ENCODE results near the gene VWA5A. TPM values are rescaled to one million over a fixed set of nuclear protein-coding genes. Genes with fewer than 3 reads are reported as not detected.
"Not testable (repeated sequence)": the region's sequence is repeated elsewhere in the genome, so short reads cannot be mapped to it uniquely, and the experiment has no call there.

Gene VWA5A
- total RNA-seq, 1 donor from 2014 or later = 6.8 TPM

DNA sequence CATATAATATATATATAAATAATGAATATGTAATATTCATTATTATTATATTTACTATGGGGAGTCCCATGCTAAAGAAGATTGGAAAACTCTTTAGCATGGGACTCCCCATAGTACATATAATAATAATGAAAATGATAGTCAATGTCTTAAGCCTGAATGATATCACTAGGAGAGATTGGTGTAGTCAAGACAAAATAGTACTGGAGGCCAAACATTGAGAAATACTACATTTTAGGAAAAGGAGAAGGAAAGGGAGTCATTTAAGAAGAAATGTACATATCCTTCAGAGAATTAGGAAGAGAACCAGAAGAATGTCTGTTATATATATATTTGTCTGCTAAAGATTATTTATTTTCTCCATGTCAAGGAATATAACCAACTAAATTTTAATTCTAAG lies 5.0 kb upstream of the VWA5A start:
- Mint-ChIP-seq H3K4me1 (peaks cover 9% of the 10 kb centered on the region), H3K36me3 (ENCODE audit: low read depth) (no peaks in the 10 kb centered on the region), H3K27ac (no peak overlapping the region), H3K9me3 (no peaks in the 10 kb centered on the region), H3K27me3 (peaks cover 40% of the 10 kb centered on the region), H3K4me3 (no peak overlapping the region)
- no peak for DNase-seq
- intact Hi-C loops (cut with micrococcal nuclease) = no loop called here

DNA sequence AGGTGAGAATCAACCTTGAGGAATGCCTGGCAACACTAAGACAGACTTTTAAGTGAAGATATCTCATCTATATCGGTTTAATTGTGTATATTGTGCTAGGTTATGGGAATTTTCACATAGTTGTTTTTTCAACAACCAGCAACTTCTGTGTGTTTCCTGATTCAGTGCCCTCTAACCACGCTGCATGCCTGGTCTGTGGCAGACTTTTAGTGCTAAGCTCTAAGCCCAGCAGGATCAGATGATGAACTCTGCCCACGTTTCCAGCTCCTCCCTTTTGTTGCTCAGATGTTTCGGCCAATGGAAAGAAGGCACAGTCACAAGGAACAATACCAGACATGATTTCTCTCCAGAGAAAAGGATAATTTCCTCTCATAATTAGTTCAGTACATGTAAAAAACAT lies 1.4 kb upstream of the VWA5A start:
- DNase-seq = no peak
- intact Hi-C loops (cut with micrococcal nuclease) = no loop called here
- Mint-ChIP-seq H3K4me1 (peaks cover 24% of the 10 kb centered on the region), H3K27me3 (peaks cover 12% of the 10 kb centered on the region), H3K27ac (no peak overlapping the region), H3K36me3 (ENCODE audit: low read depth) (peaks cover 14% of the 10 kb centered on the region), H3K9me3 (no peaks in the 10 kb centered on the region), H3K4me3 (no peak overlapping the region)

DNA sequence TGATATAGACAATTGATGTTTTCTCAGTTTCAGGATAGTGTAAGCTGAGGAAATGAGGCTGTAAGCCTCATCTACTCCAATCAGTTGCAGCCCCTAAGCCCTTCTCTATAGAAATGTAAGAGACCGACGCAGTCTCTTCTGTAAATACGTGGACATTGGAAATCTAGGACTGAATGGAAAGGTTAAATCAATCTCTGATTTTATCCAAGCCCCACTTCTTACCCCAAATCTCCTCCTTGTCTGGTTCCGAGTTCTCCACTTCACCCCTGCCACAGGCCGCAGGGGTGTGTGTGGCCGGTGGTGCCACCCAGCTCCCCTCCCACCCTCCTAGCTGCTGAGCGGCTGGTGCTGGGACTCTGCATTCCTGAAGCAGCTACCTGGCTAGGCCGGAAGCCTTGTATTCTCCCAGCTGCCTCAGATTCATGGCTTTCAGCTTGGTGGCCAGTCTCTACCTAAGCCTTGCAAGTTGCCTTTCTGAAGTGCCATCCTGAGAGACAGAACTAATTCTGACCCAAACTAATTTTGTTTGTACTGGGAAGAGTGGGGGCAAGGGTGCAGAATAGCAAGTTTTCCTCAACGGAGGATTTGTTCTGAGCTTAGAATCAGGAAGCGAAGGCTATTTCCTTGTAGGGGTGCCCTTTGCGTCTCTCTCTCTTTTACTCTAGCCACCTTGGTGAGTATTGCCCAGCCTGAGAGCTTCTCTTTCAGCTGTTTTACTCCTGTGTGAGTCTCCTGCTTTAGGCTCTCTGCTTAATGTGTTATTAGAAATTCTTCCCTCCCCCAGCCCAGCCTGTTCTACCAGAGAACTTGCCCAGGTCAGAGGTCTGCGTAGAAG lies 749 bp downstream of the VWA5A start:
- peak; percentile 69 for DNase-seq
- intact Hi-C loops (cut with micrococcal nuclease) = loop anchor here (1.0 to 5.0 kb wide), 2 partner anchors 45 to 374 kb away; partner anchors contain the start of gene ZNF202
- peak overlapping the region; percentile 86 for H3K4me3 Mint-ChIP-seq
- peak overlapping the region; percentile 86 for H3K27ac Mint-ChIP-seq
- H3K9me3 Mint-ChIP-seq = no peaks in the 10 kb centered on the region
- peaks cover 8% of the 10 kb centered on the region for H3K27me3 Mint-ChIP-seq
- H3K4me1 Mint-ChIP-seq = peaks cover 24% of the 10 kb centered on the region
- H3K36me3 Mint-ChIP-seq (ENCODE audit: low read depth) = peaks cover 20% of the 10 kb centered on the region

DNA sequence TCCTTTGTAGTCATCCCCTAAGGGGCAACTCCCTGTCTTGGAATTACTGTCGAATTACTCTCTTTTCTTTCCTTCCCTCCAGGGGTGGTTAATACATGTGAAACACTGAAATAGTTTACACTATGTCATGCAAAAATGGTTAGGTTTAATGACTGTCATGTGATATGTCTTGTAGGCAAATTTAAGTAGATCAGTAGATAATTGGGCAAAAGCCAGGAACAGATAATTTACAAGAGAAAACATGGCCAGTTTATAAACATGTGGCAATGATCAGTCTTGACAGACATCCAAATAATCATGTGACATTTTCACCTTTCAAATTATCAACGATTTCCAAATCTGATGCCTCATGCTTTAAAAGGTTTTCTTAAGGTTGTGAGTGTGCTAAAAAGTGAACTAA lies 3.9 kb downstream of the VWA5A start:
- H3K4me3 Mint-ChIP-seq = no peak overlapping the region
- H3K36me3 Mint-ChIP-seq (ENCODE audit: low read depth) = peaks cover 34% of the 10 kb centered on the region

DNA sequence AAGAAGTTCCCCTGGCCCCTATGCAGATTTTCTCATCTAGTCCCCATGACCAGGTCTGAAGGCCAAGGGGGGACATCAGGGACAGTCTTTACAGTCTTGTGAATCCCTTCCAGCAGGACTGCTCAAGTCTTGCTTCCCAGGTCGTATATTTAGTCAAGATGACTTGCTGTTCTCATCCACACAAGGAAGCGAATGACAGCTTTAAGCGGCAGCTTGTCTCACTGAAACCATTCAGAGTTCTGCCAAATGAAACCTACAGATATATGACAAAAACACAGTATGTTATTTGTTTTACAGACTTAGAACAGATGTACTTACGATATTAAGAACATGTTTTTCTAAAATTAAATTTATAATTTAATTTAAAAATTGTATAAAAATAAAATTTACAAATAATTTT lies 5.6 kb downstream of the VWA5A start:
- DNase-seq = no peak
- Mint-ChIP-seq H3K27me3 (no peaks in the 10 kb centered on the region), H3K27ac (no peak overlapping the region), H3K4me3 (no peak overlapping the region), H3K4me1 (peaks cover 12% of the 10 kb centered on the region), H3K36me3 (ENCODE audit: low read depth) (peaks cover 42% of the 10 kb centered on the region), H3K9me3 (no peaks in the 10 kb centered on the region)
- intact Hi-C loops (cut with micrococcal nuclease) = no loop called here

More for the DNA sequence above, 3.9 kb downstream of the VWA5A start:
- no peaks in the 10 kb centered on the region for H3K9me3 Mint-ChIP-seq
- H3K27me3 Mint-ChIP-seq = no peaks in the 10 kb centered on the region
- intact Hi-C loops (cut with micrococcal nuclease) = loop anchor here (5.0 kb wide), 1 partner anchor 377 kb away; the partner anchor contains the start of gene ZNF202
- DNase-seq = no peak
- H3K27ac Mint-ChIP-seq = no peak overlapping the region
- H3K4me1 Mint-ChIP-seq = peaks cover 21% of the 10 kb centered on the region

DNA sequence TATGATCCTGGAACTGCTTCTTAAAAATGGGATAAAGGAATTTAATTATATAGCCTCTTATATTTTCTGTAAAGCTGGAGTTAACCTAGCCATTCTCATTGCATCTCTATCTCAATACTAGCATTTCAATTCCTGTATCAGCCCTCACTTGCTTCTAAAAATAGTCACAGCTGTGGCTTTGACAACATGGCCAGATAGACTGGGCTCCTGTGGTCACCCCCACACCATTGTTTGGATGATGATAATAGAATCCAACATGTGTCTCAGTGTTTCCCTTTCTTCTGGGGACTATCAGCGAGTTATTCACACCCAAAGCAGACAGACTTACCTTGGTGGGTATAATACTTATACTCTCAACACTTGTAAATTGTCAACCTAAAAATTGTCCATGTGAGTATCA lies 6.9 kb downstream of the VWA5A start:
- H3K36me3 Mint-ChIP-seq (ENCODE audit: low read depth) = peaks cover 43% of the 10 kb centered on the region
- no peak overlapping the region for H3K27ac Mint-ChIP-seq
- H3K4me1 Mint-ChIP-seq = peaks cover 6% of the 10 kb centered on the region
- intact Hi-C loops (cut with micrococcal nuclease) = no loop called here
- no peak for DNase-seq
- no peaks in the 10 kb centered on the region for H3K27me3 Mint-ChIP-seq
- no peak overlapping the region for H3K4me3 Mint-ChIP-seq
- no peaks in the 10 kb centered on the region for H3K9me3 Mint-ChIP-seq

DNA sequence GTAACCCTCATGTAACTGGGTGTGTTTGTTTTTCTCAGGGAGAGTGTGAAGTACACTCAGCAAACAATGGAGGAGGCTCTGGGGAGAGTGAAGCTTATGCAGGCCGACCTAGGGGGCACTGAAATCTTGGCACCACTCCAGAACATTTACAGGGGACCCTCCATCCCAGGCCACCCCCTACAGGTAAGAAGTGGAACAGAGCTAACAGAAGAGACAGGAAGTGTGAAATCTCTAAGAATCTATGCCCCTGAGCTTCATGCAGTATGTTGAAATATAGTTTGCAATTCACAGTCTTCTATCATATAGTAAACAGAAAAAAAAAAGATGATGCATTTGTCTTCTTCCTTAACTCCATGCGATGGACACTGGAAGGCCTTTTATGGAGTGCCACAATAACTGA lies 8.4 kb downstream of the VWA5A start:
- intact Hi-C loops (cut with micrococcal nuclease) = no loop called here
- Mint-ChIP-seq H3K9me3 (no peaks in the 10 kb centered on the region), H3K27me3 (peaks cover 2% of the 10 kb centered on the region), H3K4me1 (no peaks in the 10 kb centered on the region), H3K27ac (no peak overlapping the region), H3K4me3 (no peak overlapping the region), H3K36me3 (ENCODE audit: low read depth) (peaks cover 32% of the 10 kb centered on the region)
- no peak for DNase-seq

DNA sequence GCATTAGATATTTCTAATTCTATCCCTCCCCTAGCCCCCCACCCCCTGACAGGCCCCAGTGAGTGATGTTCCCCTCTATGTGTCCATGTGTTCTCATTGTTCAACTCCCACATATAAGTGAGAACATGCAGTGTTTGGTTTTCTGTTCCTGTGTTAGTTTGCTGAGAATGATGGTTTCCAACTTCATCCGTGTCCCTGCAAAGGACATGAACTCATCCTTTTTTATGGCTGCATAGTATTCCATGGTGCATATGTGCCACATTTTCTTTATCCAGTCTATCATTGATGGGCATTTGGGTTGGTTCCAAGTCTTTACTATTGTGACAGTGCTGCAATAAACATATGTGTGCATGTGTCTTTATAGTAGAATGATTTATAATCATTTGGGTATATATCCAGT lies 11.9 kb downstream of the VWA5A start:
- H3K4me3 Mint-ChIP-seq; H3K27ac Mint-ChIP-seq; intact Hi-C loops (cut with micrococcal nuclease); H3K9me3 Mint-ChIP-seq; H3K4me1 Mint-ChIP-seq: not testable (repeated sequence)
- Mint-ChIP-seq H3K36me3 (ENCODE audit: low read depth) (peaks cover 23% of the 10 kb centered on the region), H3K27me3 (peaks cover 11% of the 10 kb centered on the region)
- DNase-seq = peak; percentile 3

DNA sequence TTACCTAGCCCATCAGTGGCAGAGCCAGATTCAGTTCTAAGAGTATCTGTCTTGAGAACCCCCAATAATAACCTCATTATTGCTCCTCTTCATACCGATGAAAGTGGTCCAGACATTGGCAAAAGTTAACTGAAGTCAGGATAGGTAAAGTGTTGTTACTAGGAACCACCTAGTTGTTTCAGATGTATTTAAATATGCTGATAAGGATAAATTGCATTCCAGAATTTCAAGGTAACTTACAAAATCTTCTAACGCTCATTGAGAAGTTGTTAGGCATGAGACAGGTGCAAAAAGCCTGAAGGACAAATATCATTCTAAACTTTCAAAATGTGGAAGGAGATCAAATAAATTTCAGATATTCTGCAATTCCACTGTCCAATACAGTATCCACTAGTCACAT lies 27.8 kb downstream of the VWA5A start:
- H3K9me3 Mint-ChIP-seq = peaks cover 13% of the 10 kb centered on the region
- no peak overlapping the region for H3K4me3 Mint-ChIP-seq
- H3K27me3 Mint-ChIP-seq = no peaks in the 10 kb centered on the region
- no peaks in the 10 kb centered on the region for H3K4me1 Mint-ChIP-seq
- H3K27ac Mint-ChIP-seq = no peak overlapping the region
- H3K36me3 Mint-ChIP-seq (ENCODE audit: low read depth) = peaks cover 1% of the 10 kb centered on the region
- peak; percentile 6 for DNase-seq
- intact Hi-C loops (cut with micrococcal nuclease) = no loop called here

DNA sequence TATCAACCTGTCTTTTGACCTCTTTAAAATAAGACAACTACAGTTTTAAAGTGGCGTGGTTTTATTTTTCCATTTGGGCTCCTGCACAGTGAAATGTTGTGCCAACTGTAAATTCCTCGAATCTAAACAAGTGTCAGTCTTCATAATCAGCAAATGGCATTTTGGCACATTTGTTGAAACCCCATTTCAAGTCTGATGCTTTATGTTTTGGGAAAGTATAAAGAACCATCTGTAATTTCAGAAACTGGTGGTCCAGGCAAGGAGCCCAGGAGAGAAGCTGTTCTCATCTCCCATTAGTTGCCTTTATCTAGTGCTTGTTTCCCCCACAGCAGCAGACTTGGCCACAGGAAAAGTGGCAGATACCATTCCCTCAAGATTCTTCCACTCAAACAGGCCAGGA lies 32.7 kb downstream of the VWA5A start:
- Mint-ChIP-seq H3K4me1 (no peaks in the 10 kb centered on the region), H3K27me3 (peaks cover 2% of the 10 kb centered on the region), H3K9me3 (no peaks in the 10 kb centered on the region), H3K27ac (no peak overlapping the region), H3K36me3 (ENCODE audit: low read depth) (no peaks in the 10 kb centered on the region), H3K4me3 (no peak overlapping the region)
- intact Hi-C loops (cut with micrococcal nuclease) = no loop called here
- DNase-seq = no peak

DNA sequence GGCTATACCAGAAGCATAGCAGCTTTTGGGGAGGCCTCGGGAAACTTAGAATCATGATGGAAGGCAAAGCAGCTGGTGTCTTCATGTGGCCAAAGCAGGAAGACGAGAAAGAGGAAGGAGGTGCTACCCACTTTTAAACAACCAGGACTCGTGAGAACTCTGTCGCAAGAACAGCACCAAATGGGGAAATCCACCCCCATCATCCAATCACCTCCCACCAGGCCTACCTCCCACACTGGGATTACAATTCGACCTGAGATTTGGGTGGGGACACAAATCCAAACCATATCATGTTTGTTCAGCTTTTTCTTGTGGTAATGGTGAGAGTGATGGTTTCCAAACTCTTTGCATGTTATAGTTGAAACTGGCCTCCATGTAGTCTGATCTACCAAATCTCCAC lies 35.4 kb downstream of the VWA5A start:
- no peaks in the 10 kb centered on the region for H3K9me3 Mint-ChIP-seq
- H3K27ac Mint-ChIP-seq = no peak overlapping the region
- intact Hi-C loops (cut with micrococcal nuclease) = no loop called here

DNA sequence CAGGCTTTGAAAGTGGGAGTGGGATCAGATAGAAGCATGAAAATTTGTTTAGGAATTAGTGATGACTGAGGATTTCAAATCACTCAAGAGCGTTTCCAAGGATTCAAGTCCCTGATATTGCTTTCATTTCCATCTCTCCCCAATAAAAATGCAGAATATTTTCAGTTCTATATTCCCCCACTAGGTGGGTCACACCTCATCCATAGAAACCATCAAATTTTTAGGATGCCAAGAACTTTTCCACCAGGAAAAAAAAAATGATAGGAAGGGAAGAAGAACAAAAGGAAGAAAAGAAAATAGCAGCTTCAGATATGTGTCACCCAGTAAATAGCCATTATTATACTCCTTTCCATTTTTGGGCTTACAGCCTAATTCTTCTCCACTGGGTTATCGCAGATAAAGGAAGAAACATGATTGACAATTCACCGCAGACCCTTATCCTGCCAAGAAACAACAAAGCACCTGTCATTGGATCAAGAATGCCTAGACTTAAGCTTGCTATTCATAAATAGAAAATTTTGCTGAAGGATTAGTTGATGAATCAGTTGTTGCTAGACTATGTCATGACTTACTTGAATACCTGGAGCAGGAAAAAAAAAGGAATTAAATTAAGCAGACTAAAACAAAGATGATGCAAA lies 37.6 kb downstream of the VWA5A start:
- DNase-seq = no peak
- Mint-ChIP-seq H3K4me3 (no peak overlapping the region), H3K36me3 (ENCODE audit: low read depth) (no peaks in the 10 kb centered on the region), H3K9me3 (no peaks in the 10 kb centered on the region), H3K4me1 (no peaks in the 10 kb centered on the region), H3K27me3 (peaks cover 2% of the 10 kb centered on the region), H3K27ac (no peak overlapping the region)
- intact Hi-C loops (cut with micrococcal nuclease) = no loop called here

More for the DNA sequence above, 35.4 kb downstream of the VWA5A start:
- Mint-ChIP-seq H3K4me1 (no peaks in the 10 kb centered on the region), H3K4me3 (no peak overlapping the region), H3K27me3 (peaks cover 2% of the 10 kb centered on the region), H3K36me3 (ENCODE audit: low read depth) (no peaks in the 10 kb centered on the region)
- DNase-seq = no peak

DNA sequence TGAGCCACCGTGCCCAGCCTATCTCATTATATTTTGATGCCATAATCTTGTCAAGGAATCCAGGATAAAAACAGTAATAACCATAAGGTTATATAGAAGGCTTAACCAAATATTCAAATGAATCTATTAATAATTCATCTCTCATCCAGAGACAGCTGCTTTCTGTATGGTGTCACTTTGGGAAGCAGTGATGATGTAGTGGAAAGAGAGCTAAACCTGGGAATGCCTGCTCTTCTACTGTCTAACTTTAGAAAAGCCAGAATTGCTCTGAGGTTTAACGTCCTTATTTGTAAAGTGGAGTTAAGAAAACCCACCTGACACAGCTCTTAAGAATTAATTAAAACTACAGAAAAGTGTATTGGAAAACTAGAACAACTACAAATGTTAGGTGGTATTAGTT lies 38.6 kb downstream of the VWA5A start:
- H3K4me3 Mint-ChIP-seq = no peak overlapping the region
- H3K27ac Mint-ChIP-seq = no peak overlapping the region
- H3K27me3 Mint-ChIP-seq = peaks cover 4% of the 10 kb centered on the region
- H3K36me3 Mint-ChIP-seq (ENCODE audit: low read depth) = no peaks in the 10 kb centered on the region
- intact Hi-C loops (cut with micrococcal nuclease) = no loop called here
- H3K9me3 Mint-ChIP-seq = no peaks in the 10 kb centered on the region
- no peak for DNase-seq
- no peaks in the 10 kb centered on the region for H3K4me1 Mint-ChIP-seq

DNA sequence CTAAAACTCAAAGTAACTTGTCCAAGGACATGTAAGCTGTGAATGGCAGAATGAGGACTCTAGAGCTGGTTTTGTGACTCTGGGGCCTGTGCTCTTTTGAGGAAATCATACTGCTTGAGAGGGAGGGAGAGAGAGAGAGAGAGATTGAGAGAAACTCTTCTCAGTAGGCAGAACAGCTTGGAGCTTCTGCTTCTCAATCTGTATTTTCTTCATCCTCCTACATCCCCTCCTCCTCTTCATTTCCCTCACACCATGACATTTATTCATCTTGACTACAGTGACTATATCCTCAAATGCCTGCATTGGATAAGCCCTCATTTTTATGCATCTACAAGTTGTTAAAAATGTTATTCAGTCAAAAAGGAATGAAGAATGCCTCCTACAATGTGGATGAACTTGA lies 44.2 kb downstream of the VWA5A start:
- Mint-ChIP-seq H3K4me3 (no peak overlapping the region), H3K36me3 (ENCODE audit: low read depth) (no peaks in the 10 kb centered on the region)

More for the DNA sequence above, 44.2 kb downstream of the VWA5A start:
- peaks cover 14% of the 10 kb centered on the region for H3K27me3 Mint-ChIP-seq
- no peak overlapping the region for H3K27ac Mint-ChIP-seq
- no peaks in the 10 kb centered on the region for H3K9me3 Mint-ChIP-seq
- DNase-seq = no peak
- no peaks in the 10 kb centered on the region for H3K4me1 Mint-ChIP-seq
- intact Hi-C loops (cut with micrococcal nuclease) = no loop called here

All from activated CD4-positive, alpha-beta T cell treated with anti-CD3 and anti-CD28 coated beads, Interleukin-2, amount 10 ng/mL, durations not matched to agents 24 days and 14 days (primary cell).